Mucosa of rectum (tissue), 2 donors: ENCODE measurements around the gene ARHGEF39.
"Not testable (repeated sequence)": the region's sequence is repeated elsewhere in the genome, so short reads cannot be mapped to it uniquely, and the experiment has no call there.

Experiments
- H3K27ac ChIP-seq, 2 donors: one replicate each; pipeline ENCODE4 v1.7.0; 2013; ENCODE audit warnings: inconsistent platforms in 2 of 2, low read depth in 2 of 2, low read length in 2 of 2
- H3K27me3 ChIP-seq, 2 donors: one replicate each; pipeline ENCODE4 v1.7.0; 2013; ENCODE audit warnings: low read length in 2 of 2; ENCODE audit not compliant: control insufficient read depth in 2 of 2, insufficient read depth in 2 of 2
- H3K36me3 ChIP-seq, 2 donors: one replicate each; pipeline ENCODE4 v1.7.0; 2013; ENCODE audit warnings: low read length in 2 of 2; ENCODE audit not compliant: control insufficient read depth in 2 of 2, insufficient read depth in 2 of 2
- H3K4me1 ChIP-seq, 2 donors: one replicate each; pipeline ENCODE4 v1.7.0; 2013; ENCODE audit warnings: low read length in 2 of 2, mild to moderate bottlenecking in 1 of 2; ENCODE audit not compliant: control insufficient read depth in 2 of 2, insufficient read depth in 2 of 2
- H3K4me3 ChIP-seq, 2 donors: one replicate each; pipeline ENCODE4 v1.7.0; 2013; ENCODE audit warnings: low read length in 2 of 2
- H3K9ac ChIP-seq, 2 donors: one replicate each; pipeline ENCODE4 v1.7.0; 2013; ENCODE audit warnings: low read length in 2 of 2, low read depth in 1 of 2, mild to moderate bottlenecking in 1 of 2
- H3K9me3 ChIP-seq, 2 donors: one replicate each; pipeline ENCODE4 v1.7.0; 2013; ENCODE audit warnings: low read length in 2 of 2; ENCODE audit not compliant: control insufficient read depth in 2 of 2
- donor health status: healthy.
- donor health status: Normal muscosa, but diverticular disease.

The ARHGEF39 gene

GRCh38 chr9:35653611-35654010 is 11.4 kb downstream of the ARHGEF39 start:
- H3K36me3 ChIP-seq = no peaks in the 10 kb centered on the region
- H3K9ac ChIP-seq = no peak overlapping the region
- H3K4me1 ChIP-seq = peaks cover 18 to 21% of the 10 kb centered on the region in 2 donors
- H3K27ac ChIP-seq = no peak overlapping the region
- H3K27me3 ChIP-seq = no peaks in the 10 kb centered on the region
- no peak overlapping the region for H3K4me3 ChIP-seq
- H3K9me3 ChIP-seq = no peaks in the 10 kb centered on the region

GRCh38 chr9:35652829-35653209 is 12.2 kb downstream of the ARHGEF39 start:
- Histone ChIP-seq H3K9me3 (no peaks in the 10 kb centered on the region), H3K4me1 (peaks cover 18 to 20% of the 10 kb centered on the region in 2 donors), H3K4me3 (no peak overlapping the region), H3K36me3 (no peaks in the 10 kb centered on the region), H3K27me3 (no peaks in the 10 kb centered on the region), H3K27ac (peak overlapping the region; percentile 62 to 84), H3K9ac (no peak overlapping the region)

- H3K36me3 ChIP-seq = no peaks in the 10 kb centered on the region
- H3K27me3 ChIP-seq = no peaks in the 10 kb centered on the region
- peak overlapping the region; percentile 81 to 89 for H3K27ac ChIP-seq
- H3K9me3 ChIP-seq = no peaks in the 10 kb centered on the region
- H3K4me1 ChIP-seq = peaks cover 18 to 19% of the 10 kb centered on the region in 2 donors
- H3K4me3 ChIP-seq = no peak overlapping the region
- no peak overlapping the region for H3K9ac ChIP-seq
Measured at GRCh38 chr9:35651956-35652828, 12.8 kb downstream of the ARHGEF39 start.

- Histone ChIP-seq H3K9me3 (no peaks in the 10 kb centered on the region), H3K27ac (peak within 1 kb of the TSS; percentile 81 to 89), H3K4me1 (peaks cover 22 to 23% of the 10 kb centered on the region in 2 donors), H3K9ac (peak within 1 kb of the TSS in 1 of 2 donors; percentile 24), H3K4me3 (peak within 1 kb of the TSS; percentile 39 to 58), H3K36me3 (no peaks in the 10 kb centered on the region), H3K27me3 (no peaks in the 10 kb centered on the region)
Measured at GRCh38 chr9:35650341-35651158, 14.4 kb downstream of the ARHGEF39 start, which contains the start of gene SIT1. Gene SIT1 (minus strand): TSS chr9:35650931. CDS start chr9:35650853, 78 bp downstream.

GRCh38 chr9:35649431-35650340 is 15.3 kb downstream of the ARHGEF39 start:
- Histone ChIP-seq H3K27ac (peak overlapping the region in 1 of 2 donors; percentile 52), H3K36me3 (no peaks in the 10 kb centered on the region), H3K4me3 (peak overlapping the region; percentile 39 to 58), H3K9ac (no peak overlapping the region), H3K9me3 (no peaks in the 10 kb centered on the region), H3K27me3 (no peaks in the 10 kb centered on the region), H3K4me1 (peaks cover 22 to 24% of the 10 kb centered on the region in 2 donors)

GRCh38 chr9:35646533-35647265 is 18.3 kb downstream of the ARHGEF39 start:
- H3K4me1 ChIP-seq = peaks cover 13 to 19% of the 10 kb centered on the region in 2 donors

GRCh38 chr9:35646153-35646532 is 18.9 kb downstream of the ARHGEF39 start:
- Histone ChIP-seq H3K27ac (peak overlapping the region; percentile 72 to 87), H3K4me1 (peaks cover 9 to 14% of the 10 kb centered on the region in 2 donors), H3K4me3 (peak overlapping the region; percentile 89 to 93), H3K36me3 (no peaks in the 10 kb centered on the region), H3K27me3 (no peaks in the 10 kb centered on the region), H3K9me3 (no peaks in the 10 kb centered on the region), H3K9ac (peak overlapping the region; percentile 81 to 91)

More at GRCh38 chr9:35646533-35647265, 18.3 kb downstream of the ARHGEF39 start:
- Histone ChIP-seq H3K27me3 (no peaks in the 10 kb centered on the region), H3K9ac (peak overlapping the region; percentile 81 to 91), H3K27ac (peak overlapping the region; percentile 72 to 87), H3K4me3 (peak overlapping the region; percentile 89 to 93), H3K9me3 (no peaks in the 10 kb centered on the region), H3K36me3 (no peaks in the 10 kb centered on the region)

- Histone ChIP-seq H3K9ac (peak overlapping the region; percentile 81 to 91), H3K4me3 (peak overlapping the region; percentile 89 to 93), H3K4me1 (peaks cover 9 to 14% of the 10 kb centered on the region in 2 donors), H3K27ac (peak overlapping the region; percentile 72 to 87)
- H3K27me3 ChIP-seq, H3K9me3 ChIP-seq, H3K36me3 ChIP-seq: not testable (repeated sequence)
Measured at GRCh38 chr9:35645736-35646135, 19.3 kb downstream of the ARHGEF39 start.

GRCh38 chr9:35643046-35643445 is 21.9 kb downstream of the ARHGEF39 start:
- no peaks in the 10 kb centered on the region for H3K36me3 ChIP-seq
- peaks cover 7 to 11% of the 10 kb centered on the region in 2 donors for H3K4me1 ChIP-seq
- no peak overlapping the region for H3K9ac ChIP-seq
- no peaks in the 10 kb centered on the region for H3K9me3 ChIP-seq
- H3K27me3 ChIP-seq = no peaks in the 10 kb centered on the region
- H3K4me3 ChIP-seq = no peak overlapping the region
- no peak overlapping the region for H3K27ac ChIP-seq
